A549 (cell line): ENCODE results near the gene ITGA11.

ENCODE experiments used
- BCL3 ChIP-seq: fragments of >200 bp; sonication (Bioruptor Twin); formaldehyde crosslinking; IDR thresholded peaks from 3 replicates; pipeline ENCODE4 v1.6.1; 2016
- CBX2 ChIP-seq: fragments of 200-600 bp; sonication (generic); IDR thresholded peaks from 2 replicates; pipeline ENCODE4 v1.6.1; 2016; ENCODE audit warnings: low read depth, mild to moderate bottlenecking, borderline replicate concordance
- CTCF ChIP-seq: fragments of >200 bp; sonication (Bioruptor Twin); formaldehyde crosslinking; IDR thresholded peaks from 3 replicates; pipeline ENCODE4 v1.5.1; 2016
- HDAC2 ChIP-seq: fragments of 200-600 bp; sonication (generic); IDR thresholded peaks from 2 replicates; pipeline ENCODE4 v1.6.1; 2016
- HMGXB4 ChIP-seq: fragments of 250-450 bp; sonication (Bioruptor Pico); IDR thresholded peaks from 2 replicates; pipeline ENCODE4 v1.5.0; 2021; ENCODE audit warnings: mild to moderate bottlenecking, moderate library complexity, borderline replicate concordance
- MAFK ChIP-seq: fragments of 450-650 bp; IDR thresholded peaks from 2 replicates; pipeline ENCODE4 v1.6.1; 2014; ENCODE audit not compliant: partially characterized antibody
- POLR2A ChIP-seq: IDR thresholded peaks from 2 replicates; pipeline ENCODE4 v1.6.1; 2012; ENCODE audit warnings: mild to moderate bottlenecking, low read length
- RCOR1 ChIP-seq: fragments of 150-350 bp; IDR thresholded peaks from 2 replicates; pipeline ENCODE4 v1.6.1; 2014; ENCODE audit warnings: antibody characterized with exemption, low read length, low read depth
- RFX5 ChIP-seq: fragments of 450-650 bp; IDR thresholded peaks from 2 replicates; pipeline ENCODE4 v1.7.1; 2014; ENCODE audit warnings: antibody characterized with exemption, mild to moderate bottlenecking, moderate library complexity
- SMC3 ChIP-seq: fragments of >200 bp; sonication (Bioruptor Twin); formaldehyde crosslinking; IDR thresholded peaks from 3 replicates; pipeline ENCODE4 v1.6.1; 2018; ENCODE audit warnings: inconsistent platforms
- SREBF2 ChIP-seq: fragments of 450-650 bp; IDR thresholded peaks from 2 replicates; pipeline ENCODE4 v1.6.1; 2014; ENCODE audit warnings: mild to moderate bottlenecking, moderate library complexity
- ZNF302 ChIP-seq: fragments of 250-450 bp; sonication (Bioruptor Pico); IDR thresholded peaks from 2 replicates; pipeline ENCODE4 v1.9.0; 2021; ENCODE audit warnings: inconsistent platforms, mild to moderate bottlenecking, moderate library complexity

GRCh38 chr15:68371851-68372250 lies 60.1 kb downstream of the ITGA11 start:
- TF ChIP-seq RFX5 (no peak), SMC3 (no peak), RCOR1 (no peak), CTCF (no peak), ZNF302 (no peak), POLR2A (no peak), BCL3 (no peak), HDAC2 (no peak), HMGXB4 (CRISPR knock-in tag) (no peak), SREBF2 (no peak), MAFK (no peak), CBX2 (no peak)
